ENCODE data around the gene ADRA2C. TPM values are rescaled to one million over a fixed set of nuclear protein-coding genes. Genes with fewer than 3 reads are reported as not detected.

The ADRA2C gene
- total RNA-seq, 1 donor from 2014 or later: 0.32 TPM

DNA sequence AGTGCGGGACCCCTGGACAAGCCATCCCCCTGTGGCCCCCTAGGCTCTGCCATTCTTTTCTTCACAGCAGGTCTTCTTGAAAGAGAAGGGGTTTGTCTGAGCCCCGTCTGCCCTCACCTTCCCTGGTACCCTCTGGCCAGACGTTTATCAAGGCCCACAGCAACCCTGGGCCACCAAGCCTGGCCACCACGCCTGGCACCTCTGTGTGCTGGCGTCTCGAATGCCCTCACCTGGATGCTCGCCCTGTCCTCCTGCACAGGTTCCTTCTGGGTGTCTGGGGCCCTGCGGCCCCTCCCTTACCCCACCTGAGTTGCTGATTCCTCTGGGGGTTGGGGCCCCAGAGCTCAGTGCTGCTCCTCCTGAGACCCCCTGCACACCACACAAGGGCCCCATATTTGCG is 25.1 kb downstream of the ADRA2C start:
- Mint-ChIP-seq H3K36me3 (ENCODE audit: unreplicated experiment) (no peaks in the 10 kb centered on the region), H3K27ac (ENCODE audit: unreplicated experiment) (no peak overlapping the region), H3K27me3 (ENCODE audit: unreplicated experiment) (no peaks in the 10 kb centered on the region), H3K9me3 (ENCODE audit: unreplicated experiment) (peaks cover 25% of the 10 kb centered on the region), H3K4me1 (ENCODE audit: unreplicated experiment) (no peaks in the 10 kb centered on the region), H3K4me3 (ENCODE audit: unreplicated experiment) (no peak overlapping the region)
- DNase-seq (ENCODE audit: extremely low spot score, unreplicated experiment): no peak
- TF ChIP-seq CTCF (IDR thresholded peaks at IDR 0.05): no peak

DNA sequence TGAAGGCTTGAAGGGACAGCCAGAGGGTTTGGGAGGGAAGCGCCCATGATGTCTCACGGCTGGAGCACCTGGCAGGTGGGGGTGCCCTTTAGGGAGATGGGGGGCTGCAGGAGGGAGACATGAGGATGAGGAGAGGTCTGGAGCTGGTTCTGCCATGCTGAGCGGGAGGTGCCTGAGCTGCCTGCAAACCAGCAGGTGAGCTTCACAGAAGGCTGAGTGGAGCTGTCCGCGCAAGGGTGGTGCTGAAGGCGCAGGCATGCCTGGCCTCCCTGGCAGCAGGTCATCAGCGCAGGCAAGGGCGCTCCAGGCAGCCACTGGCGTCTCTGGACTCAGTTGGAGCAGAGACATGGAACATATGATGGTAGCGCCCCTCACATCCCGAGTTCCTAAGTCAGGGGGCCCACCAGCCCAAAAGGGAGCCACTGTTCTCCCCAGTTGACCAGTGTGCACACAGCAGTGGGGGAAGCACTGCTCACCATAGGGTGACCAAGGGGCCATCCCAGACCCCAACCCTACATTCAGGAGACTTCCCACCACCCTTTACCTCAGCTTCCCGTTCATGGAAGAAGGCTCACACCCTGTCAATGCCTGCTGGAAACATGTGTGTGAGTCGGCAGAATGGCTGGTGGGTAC is 25.8 kb downstream of the ADRA2C start:
- Mint-ChIP-seq H3K36me3 (ENCODE audit: unreplicated experiment) (no peaks in the 10 kb centered on the region), H3K4me3 (ENCODE audit: unreplicated experiment) (no peak overlapping the region), H3K27me3 (ENCODE audit: unreplicated experiment) (no peaks in the 10 kb centered on the region), H3K9me3 (ENCODE audit: unreplicated experiment) (peaks cover 32% of the 10 kb centered on the region), H3K4me1 (ENCODE audit: unreplicated experiment) (no peaks in the 10 kb centered on the region), H3K27ac (ENCODE audit: unreplicated experiment) (no peak overlapping the region)
- no peak for DNase-seq (ENCODE audit: extremely low spot score, unreplicated experiment)
- no peak for TF ChIP-seq CTCF (IDR thresholded peaks at IDR 0.05)

- DNase-seq (ENCODE audit: extremely low spot score, unreplicated experiment): no peak
- Mint-ChIP-seq H3K4me3 (ENCODE audit: unreplicated experiment) (no peak overlapping the region), H3K27ac (ENCODE audit: unreplicated experiment) (no peak overlapping the region), H3K4me1 (ENCODE audit: unreplicated experiment) (no peaks in the 10 kb centered on the region), H3K9me3 (ENCODE audit: unreplicated experiment) (peaks cover 32% of the 10 kb centered on the region), H3K36me3 (ENCODE audit: unreplicated experiment) (no peaks in the 10 kb centered on the region), H3K27me3 (ENCODE audit: unreplicated experiment) (no peaks in the 10 kb centered on the region)
- TF ChIP-seq CTCF (IDR thresholded peaks at IDR 0.05): no peak
These were observed 26.6 kb downstream of the ADRA2C start for GRCh38 chr4:3792813-3793212.

GRCh38 chr4:3793545-3793944 is 27.4 kb downstream of the ADRA2C start:
- no peak for DNase-seq (ENCODE audit: extremely low spot score, unreplicated experiment)
- Mint-ChIP-seq H3K4me3 (ENCODE audit: unreplicated experiment) (no peak overlapping the region), H3K27ac (ENCODE audit: unreplicated experiment) (no peak overlapping the region), H3K36me3 (ENCODE audit: unreplicated experiment) (no peaks in the 10 kb centered on the region), H3K9me3 (ENCODE audit: unreplicated experiment) (peaks cover 32% of the 10 kb centered on the region), H3K4me1 (ENCODE audit: unreplicated experiment) (no peaks in the 10 kb centered on the region), H3K27me3 (ENCODE audit: unreplicated experiment) (no peaks in the 10 kb centered on the region)
- TF ChIP-seq CTCF (IDR thresholded peaks at IDR 0.05): no peak

GRCh38 chr4:3796960-3797359 is 30.8 kb downstream of the ADRA2C start:
- Mint-ChIP-seq H3K36me3 (ENCODE audit: unreplicated experiment) (no peaks in the 10 kb centered on the region), H3K27ac (ENCODE audit: unreplicated experiment) (no peak overlapping the region), H3K27me3 (ENCODE audit: unreplicated experiment) (peaks cover 3% of the 10 kb centered on the region), H3K4me1 (ENCODE audit: unreplicated experiment) (no peaks in the 10 kb centered on the region), H3K9me3 (ENCODE audit: unreplicated experiment) (peaks cover 32% of the 10 kb centered on the region), H3K4me3 (ENCODE audit: unreplicated experiment) (no peak overlapping the region)
- no peak for DNase-seq (ENCODE audit: extremely low spot score, unreplicated experiment)
- TF ChIP-seq CTCF (IDR thresholded peaks at IDR 0.05): no peak

Measured in osteocyte (in vitro differentiated cells).